Left ventricle myocardium inferior (tissue), 1 donor: ENCODE data around the gene P3R3URF. TPM values are rescaled to one million over a fixed set of nuclear protein-coding genes. Genes with fewer than 3 reads are reported as not detected.

Experiments
- DNase-seq: peaks from one replicate; pipeline ENCODE4 v3.0.0-alpha.2; 2020
- H3K27ac ChIP-seq: fragments of 200-600 bp; replicated peaks from 2 replicates; pipeline ENCODE4 v1.8.0; 2021
- H3K27me3 ChIP-seq: fragments of 200-600 bp; 2 replicates; pipeline ENCODE4 v1.8.0; 2021; ENCODE audit warnings: low read depth
- H3K36me3 ChIP-seq: fragments of 200-600 bp; 2 replicates; pipeline ENCODE4 v1.8.0; 2021
- H3K4me1 ChIP-seq: fragments of 200-600 bp; 2 replicates; pipeline ENCODE4 v1.8.0; 2021
- H3K4me3 ChIP-seq: fragments of 200-600 bp; 2 replicates; pipeline ENCODE4 v1.8.0; 2021; ENCODE audit warnings: mild to moderate bottlenecking, moderate library complexity
- H3K9me3 ChIP-seq: fragments of 200-600 bp; replicated peaks from 2 replicates; pipeline ENCODE4 v1.8.0; 2021
- intact Hi-C: fragments of 100-400 bp; cut with micrococcal nuclease; formaldehyde crosslinking; loops from one replicate; pipeline ENCODE4 v1.11.0; 2022
- total RNA-seq: library from RNA; stranded (reverse); fragmentation: NEBNext Ultra II Directional; extraction: Animal tissue kit (Norgen Biotek cat#: 25700); gene quantifications from one replicate; pipeline ENCODE4 v1.2.1, GENCODE V29; 2021
- TF ChIP-seq, protein P1 (sequence below): fragments of 200-600 bp; IDR thresholded peaks from 2 replicates; pipeline ENCODE4 v1.8.0; 2021; ENCODE audit warnings: antibody characterized with exemption, mild to moderate bottlenecking, borderline replicate concordance
- donor health status: DM: no; HTN: yes; CAD: no; lungs with severe emphysema.

P3R3URF gene
- total RNA-seq, 1 donor from 2014 or later: not detected

DNA sequence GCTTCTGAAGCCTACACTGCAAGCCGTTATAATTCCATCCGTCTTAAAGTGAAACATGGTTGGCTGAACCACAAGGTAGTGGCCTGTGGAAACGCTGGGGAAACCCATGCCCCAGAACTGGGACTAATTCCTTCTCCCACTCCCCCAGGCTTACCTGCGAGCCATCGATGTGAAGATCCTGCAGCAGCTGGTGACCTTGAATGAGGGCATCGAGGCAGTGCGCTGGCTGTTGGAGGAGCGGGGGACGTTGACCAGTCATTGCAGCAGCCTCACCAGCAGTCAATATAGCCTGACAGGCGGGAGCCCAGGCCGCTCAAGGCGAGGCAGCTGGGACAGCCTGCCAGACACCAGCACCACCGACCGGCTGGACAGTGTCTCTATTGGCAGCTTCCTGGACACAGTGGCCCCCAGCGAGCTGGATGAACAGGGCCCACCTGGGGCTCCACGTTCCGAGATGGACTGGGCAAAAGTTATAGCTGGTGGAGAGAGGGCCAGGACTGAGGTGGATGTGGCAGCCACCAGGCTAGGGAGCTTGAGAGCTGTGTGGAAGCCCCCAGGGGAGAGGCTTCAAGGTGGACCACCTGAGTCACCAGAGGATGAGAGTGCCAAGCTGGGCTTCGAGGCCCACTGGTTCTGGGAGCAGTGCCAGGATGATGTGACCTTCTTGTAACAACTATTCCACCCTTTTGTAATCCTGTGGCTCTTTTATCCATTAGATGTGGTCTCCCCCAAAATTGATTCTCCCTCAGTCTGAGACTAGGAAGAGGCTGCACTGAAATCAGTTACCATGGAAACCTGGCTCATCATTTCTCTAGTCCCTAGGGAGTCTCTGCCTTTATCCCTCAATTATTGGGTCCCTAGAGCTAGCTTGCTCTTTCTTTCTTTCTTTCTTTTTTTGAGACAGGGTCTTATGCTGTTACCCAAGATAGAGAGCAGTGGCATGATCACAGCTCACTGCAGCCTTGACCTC, 43.5 kb upstream of the P3R3URF start:
- Histone ChIP-seq H3K4me1 (peaks cover 21% of the 10 kb centered on the region), H3K27me3 (no peaks in the 10 kb centered on the region), H3K27ac (no peak overlapping the region), H3K36me3 (peaks cover 12% of the 10 kb centered on the region), H3K9me3 (no peaks in the 10 kb centered on the region), H3K4me3 (no peak overlapping the region)
- DNase-seq: no peak
- intact Hi-C loops: no loop called here
- TF ChIP-seq, protein P1, sequence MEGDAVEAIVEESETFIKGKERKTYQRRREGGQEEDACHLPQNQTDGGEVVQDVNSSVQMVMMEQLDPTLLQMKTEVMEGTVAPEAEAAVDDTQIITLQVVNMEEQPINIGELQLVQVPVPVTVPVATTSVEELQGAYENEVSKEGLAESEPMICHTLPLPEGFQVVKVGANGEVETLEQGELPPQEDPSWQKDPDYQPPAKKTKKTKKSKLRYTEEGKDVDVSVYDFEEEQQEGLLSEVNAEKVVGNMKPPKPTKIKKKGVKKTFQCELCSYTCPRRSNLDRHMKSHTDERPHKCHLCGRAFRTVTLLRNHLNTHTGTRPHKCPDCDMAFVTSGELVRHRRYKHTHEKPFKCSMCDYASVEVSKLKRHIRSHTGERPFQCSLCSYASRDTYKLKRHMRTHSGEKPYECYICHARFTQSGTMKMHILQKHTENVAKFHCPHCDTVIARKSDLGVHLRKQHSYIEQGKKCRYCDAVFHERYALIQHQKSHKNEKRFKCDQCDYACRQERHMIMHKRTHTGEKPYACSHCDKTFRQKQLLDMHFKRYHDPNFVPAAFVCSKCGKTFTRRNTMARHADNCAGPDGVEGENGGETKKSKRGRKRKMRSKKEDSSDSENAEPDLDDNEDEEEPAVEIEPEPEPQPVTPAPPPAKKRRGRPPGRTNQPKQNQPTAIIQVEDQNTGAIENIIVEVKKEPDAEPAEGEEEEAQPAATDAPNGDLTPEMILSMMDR: no peak

DNA sequence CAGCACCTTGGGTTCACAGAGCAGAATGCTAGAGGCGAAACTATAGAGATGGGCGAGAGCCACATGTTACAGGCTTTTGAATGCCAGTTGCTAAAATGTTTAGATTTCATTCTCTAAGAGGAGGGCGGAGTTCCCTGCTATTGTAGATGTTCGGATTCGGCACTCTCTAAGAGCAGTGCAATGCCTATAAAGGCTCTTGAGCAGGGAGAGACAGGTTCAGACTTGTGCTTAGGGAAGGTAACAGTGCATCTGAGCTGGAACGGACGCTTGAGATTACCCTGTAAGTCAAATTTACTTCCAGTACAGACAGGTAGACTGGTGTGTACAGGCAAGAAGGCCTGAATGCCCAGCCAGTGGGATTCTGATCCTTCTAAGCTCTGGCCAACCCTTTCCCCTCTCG, 42.2 kb upstream of the P3R3URF start:
- H3K36me3 ChIP-seq: peaks cover 12% of the 10 kb centered on the region
- no peaks in the 10 kb centered on the region for H3K9me3 ChIP-seq
- no peak overlapping the region for H3K4me3 ChIP-seq
- no peaks in the 10 kb centered on the region for H3K27me3 ChIP-seq
- no peak overlapping the region for H3K27ac ChIP-seq
- no peak for DNase-seq
- intact Hi-C loops: no loop called here
- H3K4me1 ChIP-seq: peaks cover 17% of the 10 kb centered on the region
- TF ChIP-seq, protein P1: no peak

DNA sequence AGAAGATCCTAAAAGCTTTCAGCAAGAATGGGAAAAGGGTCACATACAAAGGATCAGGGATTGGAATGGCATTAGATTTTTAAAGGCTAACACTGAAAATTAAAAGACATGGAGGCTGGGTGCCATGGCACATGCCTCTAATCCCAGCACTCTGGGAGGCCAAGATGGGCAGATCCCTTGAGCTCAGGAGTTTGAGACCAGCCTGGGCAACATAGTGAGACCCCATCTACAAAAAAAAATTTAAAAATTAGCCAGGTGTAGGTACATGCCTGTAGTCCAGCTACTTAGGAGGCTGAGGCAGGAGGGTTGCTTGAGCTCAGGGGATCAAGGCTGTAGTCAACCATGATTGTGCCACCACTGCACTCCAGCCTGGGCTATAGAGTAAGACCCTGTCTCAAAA, 39.2 kb upstream of the P3R3URF start:
- no peaks in the 10 kb centered on the region for H3K27me3 ChIP-seq
- intact Hi-C loops: no loop called here
- TF ChIP-seq, protein P1: no peak
- peaks cover 4% of the 10 kb centered on the region for H3K4me1 ChIP-seq
- no peak for DNase-seq
- H3K27ac ChIP-seq: no peak overlapping the region
- H3K9me3 ChIP-seq: no peaks in the 10 kb centered on the region
- H3K36me3 ChIP-seq: peaks cover 12% of the 10 kb centered on the region
- no peak overlapping the region for H3K4me3 ChIP-seq

DNA sequence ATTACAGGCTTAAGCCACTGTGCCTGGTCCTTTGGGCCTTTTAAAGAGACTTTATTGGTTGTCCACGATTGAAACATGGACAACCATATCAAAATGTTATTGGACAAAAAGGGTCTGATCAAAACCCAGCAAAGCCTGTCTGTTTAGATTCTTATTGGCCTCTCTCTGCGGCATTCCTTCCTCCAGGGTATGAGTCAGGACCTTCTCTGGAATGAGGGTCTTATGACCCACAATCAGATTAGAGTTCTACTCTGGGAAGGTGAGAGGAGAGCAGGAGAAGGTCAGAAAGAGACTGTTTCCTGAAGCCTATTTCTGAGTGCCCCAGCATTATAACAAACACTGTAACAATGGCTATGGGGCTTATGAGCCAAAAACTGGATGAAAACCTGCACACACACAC, 34.8 kb upstream of the P3R3URF start:
- Histone ChIP-seq H3K36me3 (no peaks in the 10 kb centered on the region), H3K27me3 (no peaks in the 10 kb centered on the region), H3K4me1 (peaks cover 15% of the 10 kb centered on the region), H3K9me3 (no peaks in the 10 kb centered on the region), H3K4me3 (no peak overlapping the region), H3K27ac (no peak overlapping the region)
- DNase-seq: no peak
- TF ChIP-seq, protein P1: no peak
- intact Hi-C loops: no loop called here

DNA sequence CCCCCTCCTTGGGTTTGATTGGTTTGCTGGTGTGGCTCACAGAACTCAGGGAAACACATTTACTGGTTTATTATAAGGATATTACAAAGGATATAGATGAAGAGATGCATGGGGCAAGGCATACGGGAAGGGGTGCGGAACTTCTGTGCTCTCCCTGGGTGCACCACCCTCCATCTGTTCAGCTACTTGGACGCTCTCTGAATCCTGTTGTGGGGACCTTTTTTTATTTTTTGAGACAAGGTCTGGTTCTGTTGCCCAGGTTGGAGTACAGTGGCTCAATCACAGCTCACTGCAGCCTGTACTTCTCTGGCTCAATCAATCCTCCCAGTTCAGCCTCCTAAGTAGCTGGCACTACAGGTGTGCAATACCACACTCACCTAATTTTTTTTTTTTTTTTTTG, 34.3 kb upstream of the P3R3URF start:
- Histone ChIP-seq H3K27me3 (no peaks in the 10 kb centered on the region), H3K4me1 (peaks cover 20% of the 10 kb centered on the region), H3K9me3 (no peaks in the 10 kb centered on the region), H3K27ac (no peak overlapping the region), H3K36me3 (no peaks in the 10 kb centered on the region), H3K4me3 (no peak overlapping the region)
- intact Hi-C loops: no loop called here
- DNase-seq: no peak
- TF ChIP-seq, protein P1: no peak
